PC-9 (cell line): Measurements from ENCODE around the gene PCYT2. TPM values are rescaled to one million over a fixed set of nuclear protein-coding genes. Genes with fewer than 3 reads are reported as not detected.

Source experiments
- BruUV-seq: library from RNA; stranded (reverse); fragments of 400-500 nt; replicated peaks from 2 replicates; lab custom pipeline; 2021; lab: Mats Ljungman, UMichigan
- CTCF ChIA-PET: fragments of 300-600 bp; sonication (Branson Sonifier 250); formaldehyde crosslinking; loops from one replicate; lab custom pipeline; 2022; ENCODE audit warnings: antibody characterized with exemption; lab: Charles Lee
- POLR2A ChIA-PET: fragments of 300-600 bp; sonication (Branson Sonifier 250); formaldehyde crosslinking; loops from one replicate; lab custom pipeline; 2022; ENCODE audit warnings: antibody characterized with exemption; ENCODE audit not compliant: unreplicated experiment; lab: Charles Lee
- DNase-seq, 2 experiments: peaks; one replicate each; pipeline versions ENCODE4 v3.0.0 to v3.0.0-alpha.2; 2015 to 2022; ENCODE audit warnings: mixed read lengths in 1 of 2
- H2AFZ ChIP-seq: fragments of 200-600 bp; sonication (generic); 2 replicates; pipeline ENCODE4 v1.8.1; 2017; ENCODE audit warnings: antibody characterized with exemption
- H3F3A ChIP-seq: fragments of 200-600 bp; sonication (generic); 2 replicates; pipeline ENCODE4 v1.8.1; 2017; ENCODE audit warnings: antibody characterized with exemption, mild to moderate bottlenecking, low read depth; ENCODE audit not compliant: insufficient read depth
- H3K27ac ChIP-seq: fragments of 200-600 bp; sonication (generic); 2 replicates; pipeline ENCODE4 v1.6.1; 2016; ENCODE audit warnings: mixed run types
- H3K27me3 ChIP-seq: fragments of 200-600 bp; sonication (generic); 2 replicates; pipeline ENCODE4 v1.6.1; 2016; ENCODE audit warnings: low read depth, mixed run types; ENCODE audit not compliant: insufficient read depth
- H3K36me3 ChIP-seq: fragments of 200-600 bp; sonication (generic); 2 replicates; pipeline ENCODE4 v1.6.1; 2016; ENCODE audit warnings: low read depth, mixed run types
- H3K4me1 ChIP-seq: fragments of 200-600 bp; sonication (generic); replicated peaks from 2 replicates; pipeline ENCODE4 v1.6.1; 2016; ENCODE audit warnings: mixed run types; ENCODE audit not compliant: insufficient read depth
- H3K4me2 ChIP-seq: fragments of 200-600 bp; sonication (generic); 2 replicates; pipeline ENCODE4 v1.6.1; 2017; ENCODE audit warnings: mixed run types
- H3K4me3 ChIP-seq: fragments of 200-600 bp; sonication (generic); 2 replicates; pipeline ENCODE4 v1.6.1; 2016; ENCODE audit warnings: mixed run types
- H3K79me2 ChIP-seq: fragments of 200-600 bp; sonication (generic); 2 replicates; pipeline ENCODE4 v1.6.1; 2017; ENCODE audit warnings: low read depth, mixed run types
- H3K9me2 ChIP-seq: fragments of 200-600 bp; sonication (generic); 2 replicates; pipeline ENCODE4 v1.8.1; 2017; ENCODE audit warnings: mild to moderate bottlenecking; ENCODE audit not compliant: insufficient read depth
- H3K9me3 ChIP-seq: fragments of 200-600 bp; sonication (generic); 2 replicates; pipeline ENCODE4 v1.8.1; 2016; ENCODE audit warnings: low read depth; ENCODE audit not compliant: insufficient read depth
- H4K20me1 ChIP-seq: fragments of 200-600 bp; sonication (generic); 2 replicates; pipeline ENCODE4 v1.8.1; 2017; ENCODE audit not compliant: insufficient read depth
- CTCF ChIP-seq: fragments of 200-600 bp; sonication (generic); conservative IDR thresholded peaks from 2 replicates; pipeline ENCODE4 v1.6.1; 2017; ENCODE audit warnings: mixed run types, antibody characterized with exemption, mild to moderate bottlenecking, moderate library complexity
- EZH2 ChIP-seq: fragments of 200-600 bp; sonication (generic); IDR thresholded peaks from 2 replicates; pipeline ENCODE4 v1.8.0; 2017; ENCODE audit warnings: antibody characterized with exemption, low read depth
- intact Hi-C: fragments of 100-400 bp; cut with micrococcal nuclease; formaldehyde crosslinking; loops from one replicate; pipeline ENCODE4 v1.10.0; 2022; ENCODE audit not compliant: unreplicated experiment
- total RNA-seq: library from RNA; stranded (reverse); gene quantifications from 2 replicates; pipeline ENCODE4 v1.2.3, GENCODE V29; 2021

PCYT2 gene
- total RNA-seq, 1 experiment from 2014 or later, result 82.2 TPM

GRCh38 chr17:81885454-81885853 lies 25.7 kb downstream of the PCYT2 start:
- TF ChIP-seq CTCF, result no peak
- no peak for TF ChIP-seq EZH2
- Histone ChIP-seq H3F3A (peaks cover 39% of the 10 kb centered on the region), H3K36me3 (no peaks in the 10 kb centered on the region), H3K4me2 (peak overlapping the region; percentile 8; the same call in 1 of the 2 replicates), H2AFZ (no peak overlapping the region), H3K4me1 (peaks cover 27% of the 10 kb centered on the region), H3K9me2 (no peaks in the 10 kb centered on the region), H3K9me3 (no peaks in the 10 kb centered on the region), H3K27ac (no peak overlapping the region), H3K79me2 (peaks cover 41% of the 10 kb centered on the region), H3K4me3 (no peak overlapping the region), H3K27me3 (no peaks in the 10 kb centered on the region), H4K20me1 (peaks cover 12% of the 10 kb centered on the region)
- no TSS peak for BruUV-seq
- ChIA-PET POLR2A (interaction anchor here (0.6 to 0.8 kb wide), 3 partner anchors 9 to 52 kb away, joined by 3 to 30 read pairs (median 6); partner anchors contain the start of gene MCRIP1), CTCF (no interaction called here)
- no peak for DNase-seq
- intact Hi-C loops, result no loop called here

- Histone ChIP-seq H3K9me3 (no peaks in the 10 kb centered on the region), H3K27me3 (no peaks in the 10 kb centered on the region), H3K4me3 (no peak overlapping the region), H3K36me3 (no peaks in the 10 kb centered on the region), H3K4me1 (peaks cover 22% of the 10 kb centered on the region), H3K9me2 (no peaks in the 10 kb centered on the region), H3F3A (peaks cover 39% of the 10 kb centered on the region), H3K27ac (no peak overlapping the region), H3K4me2 (no peak overlapping the region), H2AFZ (no peak overlapping the region), H3K79me2 (peaks cover 36% of the 10 kb centered on the region), H4K20me1 (peaks cover 12% of the 10 kb centered on the region)
- BruUV-seq, result no TSS peak
- intact Hi-C loops, result no loop called here
- ChIA-PET POLR2A (no interaction called here), CTCF (no interaction called here)
- DNase-seq, result no peak
- TF ChIP-seq CTCF, result no peak
- TF ChIP-seq EZH2, result no peak
These were observed 26.2 kb downstream of the PCYT2 start for GRCh38 chr17:81884968-81885367.

GRCh38 chr17:81884520-81884919 lies 26.7 kb downstream of the PCYT2 start:
- BruUV-seq, result no TSS peak
- no peak overlapping the region for H3K4me2 ChIP-seq
- DNase-seq, result no peak
- H4K20me1 ChIP-seq, result peaks cover 12% of the 10 kb centered on the region
- H3K79me2 ChIP-seq, result peaks cover 31% of the 10 kb centered on the region
- peaks cover 39% of the 10 kb centered on the region for H3F3A ChIP-seq
- no peaks in the 10 kb centered on the region for H3K9me2 ChIP-seq
- POLR2A ChIA-PET, result no interaction called here
- no peaks in the 10 kb centered on the region for H3K9me3 ChIP-seq
- H3K4me1 ChIP-seq, result peaks cover 19% of the 10 kb centered on the region
- H2AFZ ChIP-seq, result no peak overlapping the region
- H3K27ac ChIP-seq, result no peak overlapping the region
- H3K27me3 ChIP-seq, result no peaks in the 10 kb centered on the region
- CTCF ChIA-PET, result no interaction called here
- TF ChIP-seq CTCF, result no peak
- TF ChIP-seq EZH2, result no peak
- intact Hi-C loops, result no loop called here
- H3K36me3 ChIP-seq, result no peaks in the 10 kb centered on the region
- H3K4me3 ChIP-seq, result no peak overlapping the region
